ENCODE data around the gene EIF4A2. TPM values are rescaled to one million over a fixed set of nuclear protein-coding genes. Genes with fewer than 3 reads are reported as not detected.
A peak's percentile ranks its signal among the peaks of the same experiment; 100 is the strongest.

The EIF4A2 gene
- total and polyA plus RNA-seq, 2 of the 13 experiments (the other 11 are each of a cell fraction or from before 2014, with no cell fraction given): 480 to 596 TPM

DNA sequence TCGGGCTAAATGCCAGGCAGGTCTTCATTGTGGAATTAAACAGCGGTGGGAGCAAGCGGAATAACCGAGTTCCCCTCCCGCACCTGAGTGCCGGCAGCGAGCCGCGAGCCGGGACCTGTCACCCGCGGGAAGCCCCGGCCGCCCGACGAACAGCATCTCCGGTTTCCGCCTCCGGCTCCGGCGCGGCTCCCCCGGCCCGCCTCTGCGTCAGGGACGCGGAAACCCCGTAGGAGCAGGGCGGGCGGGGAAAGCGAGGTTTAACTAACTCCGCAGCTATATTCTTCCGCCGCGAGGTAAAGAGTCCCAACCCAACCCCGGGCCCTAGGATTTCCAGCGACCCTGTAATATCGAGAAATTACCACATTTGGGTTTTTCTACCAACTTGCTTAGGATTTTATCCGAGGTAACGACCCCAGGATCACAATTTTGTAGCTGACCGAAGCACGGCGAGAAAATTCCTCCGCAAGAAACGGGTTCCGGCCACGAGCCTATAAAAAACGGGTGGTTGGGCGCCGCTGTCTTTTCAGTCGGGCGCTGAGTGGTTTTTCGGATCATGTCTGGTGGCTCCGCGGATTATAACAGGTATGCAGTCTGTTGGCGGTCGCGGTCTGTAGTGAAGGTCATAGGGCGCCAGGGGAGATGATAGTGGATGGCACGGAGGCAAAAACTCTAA, at the start of gene EIF4A2 (continued):
- TF ChIP-seq MIER3 (CRISPR knock-in tag; IDR thresholded peaks at IDR 0.05; ENCODE audit: borderline replicate concordance): 0 out of 2 replicates have a peak, but pooled peaks have one; percentile 20
- 0 out of 2 replicates have a peak, but pooled peaks have one; percentile 6 for TF ChIP-seq ZFYVE20 (CRISPR knock-in tag; IDR thresholded peaks at IDR 0.05; ENCODE audit: borderline replicate concordance, low read depth)
- TF ChIP-seq USF2 (IDR thresholded peaks at IDR 0.05; ENCODE audit: low read depth, low read length): no peak
- TF ChIP-seq USF2 (CRISPR knock-in tag; IDR thresholded peaks at IDR 0.05; ENCODE audit: borderline replicate concordance): 0 out of 2 replicates have a peak, but pooled peaks have one; percentile 13
- TF ChIP-seq SOX6 (IDR thresholded peaks at IDR 0.05): no peak
- peak; percentile 52 for TF ChIP-seq SOX6 (CRISPR knock-in tag; IDR thresholded peaks at IDR 0.05)
- TF ChIP-seq HCFC1 (IDR thresholded peaks at IDR 0.05; ENCODE audit: low read depth, low read length): peak; percentile 26; the same call in 1 of the 2 replicates
- TF ChIP-seq SOX13 (IDR thresholded peaks at IDR 0.05): no peak
- 0 out of 4 replicates have a peak, but pooled peaks of 1 of the 2 experiments have one; percentile 28 for TF ChIP-seq SOX13 (CRISPR knock-in tag; conservative IDR thresholded peaks at IDR 0.05 in 1 of 2, IDR thresholded peaks at IDR 0.05 in 1 of 2)
- TF ChIP-seq CEBPZ (IDR thresholded peaks at IDR 0.05; ENCODE audit: low read length): no peak
- peak; percentile 38; the same call in 1 of the 2 replicates for TF ChIP-seq ZNF816 (CRISPR knock-in tag; IDR thresholded peaks at IDR 0.05; ENCODE audit: borderline replicate concordance)
- peak; percentile 100 for TF ChIP-seq POLR2G (IDR thresholded peaks at IDR 0.05; ENCODE audit: low read depth, low read length)
- TF ChIP-seq KLF16 (CRISPR knock-in tag; IDR thresholded peaks at IDR 0.05): peak in 1 of 2 experiments; percentile 79; a peak in 2 of 4 replicates
- TF ChIP-seq SIX1 (CRISPR knock-in tag; IDR thresholded peaks at IDR 0.05; ENCODE audit: borderline replicate concordance): peak; percentile 31; the same call in 1 of the 2 replicates
- TF ChIP-seq MTA3 (CRISPR knock-in tag; IDR thresholded peaks at IDR 0.05): no peak
- peak; percentile 92 for TF ChIP-seq GTF2F1 (IDR thresholded peaks at IDR 0.05; ENCODE audit: low read length)
- TF ChIP-seq FOSL1 (CRISPR knock-in tag; IDR thresholded peaks at IDR 0.05; ENCODE audit: borderline replicate concordance): no peak
- peak; percentile 98 for TF ChIP-seq ASH2L (IDR thresholded peaks at IDR 0.05; ENCODE audit: insufficient read length, low read depth, low read length)
- peak; percentile 35; the same call in 1 of the 2 replicates for TF ChIP-seq ZNF710 (CRISPR knock-in tag; IDR thresholded peaks at IDR 0.05; ENCODE audit: borderline replicate concordance)
- TF ChIP-seq IRF1 (CRISPR knock-in tag; IDR thresholded peaks at IDR 0.05; ENCODE audit: low read depth): no peak
- peak; percentile 29; the same call in 1 of the 2 replicates for TF ChIP-seq ZNF101 (CRISPR knock-in tag; IDR thresholded peaks at IDR 0.05; ENCODE audit: borderline replicate concordance, low read depth)
